Ishikawa (cell line): ENCODE results near the gene PDE2A.
A peak's percentile ranks its signal among the peaks of the same experiment; 100 is the strongest.

Experiments used
- CEBPB ChIP-seq: IDR thresholded peaks from 2 replicates; pipeline ENCODE4 v1.6.1; 2012
- CREB1 ChIP-seq: IDR thresholded peaks from 2 replicates; pipeline ENCODE4 v1.6.1; 2012; ENCODE audit warnings: low read depth
- EGR1 ChIP-seq: IDR thresholded peaks from 2 replicates; pipeline ENCODE4 v1.6.1; 2012
- EP300 ChIP-seq: IDR thresholded peaks from 2 replicates; pipeline ENCODE4 v1.6.1; 2012; ENCODE audit warnings: borderline replicate concordance
- FOXM1 ChIP-seq: IDR thresholded peaks from 2 replicates; pipeline ENCODE4 v1.6.1; 2012; ENCODE audit warnings: low read depth, borderline replicate concordance
- MAX ChIP-seq: IDR thresholded peaks from 2 replicates; pipeline ENCODE4 v1.6.1; 2012
- NFIC ChIP-seq: IDR thresholded peaks from 2 replicates; pipeline ENCODE4 v1.6.1; 2012
- RAD21 ChIP-seq: IDR thresholded peaks from 2 replicates; pipeline ENCODE4 v1.6.1; 2012; ENCODE audit warnings: low read depth
- REST ChIP-seq: IDR thresholded peaks from 2 replicates; pipeline ENCODE4 v1.6.1; 2012; ENCODE audit warnings: low read depth, mild to moderate bottlenecking
- TAF1 ChIP-seq: IDR thresholded peaks from 2 replicates; pipeline ENCODE4 v1.6.1; 2012; ENCODE audit warnings: low read depth, mild to moderate bottlenecking
- TCF12 ChIP-seq: IDR thresholded peaks from 2 replicates; pipeline ENCODE4 v1.6.1; 2012; ENCODE audit warnings: low read depth
- TEAD4 ChIP-seq: IDR thresholded peaks from 2 replicates; pipeline ENCODE4 v1.6.1; 2012
- USF1 ChIP-seq: IDR thresholded peaks from 2 replicates; pipeline ENCODE4 v1.6.1; 2012
- YY1 ChIP-seq: IDR thresholded peaks from 2 replicates; pipeline ENCODE4 v1.6.1; 2012; ENCODE audit warnings: low read depth
- ZBTB7A ChIP-seq: IDR thresholded peaks from 2 replicates; pipeline ENCODE4 v1.6.1; 2012; ENCODE audit warnings: low read depth

Gene PDE2A

GRCh38 chr11:72635309-72635915 lies 38.8 kb downstream of the PDE2A start:
- TF ChIP-seq TAF1 (no peak), EGR1 (no peak), FOXM1 (no peak), USF1 (no peak), NFIC (no peak), CEBPB (no peak), RAD21 (no peak)

- TF ChIP-seq EP300 (no peak), CREB1 (no peak), RAD21 (no peak), TEAD4 (no peak)
These were observed 39.6 kb downstream of the PDE2A start for GRCh38 chr11:72634472-72635095.

- no peak for TF ChIP-seq USF1
- TF ChIP-seq TAF1, result no peak
- TF ChIP-seq YY1, result no peak
- TF ChIP-seq FOXM1, result no peak
- TF ChIP-seq TCF12, result no peak
- no peak for TF ChIP-seq REST
- no peak for TF ChIP-seq CREB1
- TF ChIP-seq ZBTB7A, result no peak
- no peak for TF ChIP-seq MAX
- TF ChIP-seq NFIC, result no peak
- no peak for TF ChIP-seq RAD21
These were observed 40.2 kb downstream of the PDE2A start for GRCh38 chr11:72634016-72634415.

- no peak for TF ChIP-seq EP300
- TF ChIP-seq TCF12, result no peak
- TF ChIP-seq TEAD4, result no peak
- no peak for TF ChIP-seq FOXM1
- TF ChIP-seq CEBPB, result no peak
- no peak for TF ChIP-seq USF1
- TF ChIP-seq CREB1, result no peak
- no peak for TF ChIP-seq RAD21
These were observed 41.2 kb downstream of the PDE2A start for GRCh38 chr11:72633068-72633467.

GRCh38 chr11:72631806-72632731 lies 42.2 kb downstream of the PDE2A start:
- TF ChIP-seq YY1, result no peak

GRCh38 chr11:72630104-72630852 lies 43.9 kb downstream of the PDE2A start:
- TF ChIP-seq TEAD4 (no peak), YY1 (no peak), CEBPB (no peak), USF1 (peak; percentile 41)
